Heart left ventricle (tissue), 13 donors: Measurements from ENCODE around the gene ITIH5.

ENCODE experiments used
- CTCF ChIP-seq, 12 donors: fragments of 200-600 bp; sonication (generic) in 4 of 12; IDR thresholded peaks; one replicate each; pipeline versions ENCODE4 v1.5.0 to v1.8.0; 2018 to 2022; ENCODE audit warnings: antibody characterized with exemption in 12 of 12, mild to moderate bottlenecking in 5 of 12
- POLR2A ChIP-seq, 2 donors: fragments of 450-650 bp; IDR thresholded peaks; one replicate each; pipeline ENCODE4 v1.6.1; 2017; ENCODE audit warnings: antibody characterized with exemption in 2 of 2, mild to moderate bottlenecking in 2 of 2, moderate library complexity in 2 of 2
- donor health status: ischemic (EF 13 %, LVEDD 7.1; RV severe dilation, severe dysfunction).
- donor health status: DM: no; HTN: yes; CAD: no.
- donor health status: DM: no; HTN: no; CAD: no.
- donor health status: ischemic (EF 25% LVEDD 6.9; RV normal size, moderate dysfunction).
- donor health status: ischemic (EF 25% LVEDD 5.7; RV mildly dilated, moderate dysfunction).
- donor health status: ischemic (EF 35%, LVEDD 5.7; RV mildly dilated, moderate dysfunction).
- donor health status: nonischemic (EF 11% LVEDD 7.7; RV severe dilation, severe dysfunction).
- donor health status: DM: yes; HTN: yes; CAD: no.
- donor health status: PGD.
- donor health status: ischemic (EF 29% LVEDD 5.4; RV normal size, mild dysfunction).
- donor health status: nonischemic (EF 23%, LVEDD 6.1; RV moderate dilation, normal function).

GRCh38 chr10:7710446-7710845 lies 43.7 kb upstream of the ITIH5 start:
- TF ChIP-seq CTCF (IDR thresholded peaks at IDR 0.05) = no peak
- no peak for TF ChIP-seq POLR2A (IDR thresholded peaks at IDR 0.05)
